Ovary (tissue), 10 donors: ENCODE data around the gene TRAFD1. TPM values are rescaled to one million over a fixed set of nuclear protein-coding genes. Genes with fewer than 3 reads are reported as not detected.

Experiments
- DNase-seq, 5 donors: peaks; one replicate each; pipeline ENCODE4 v3.0.0-alpha.2; 2019 to 2020
- H3K27ac ChIP-seq, 2 donors: fragments of 200-600 bp; one replicate each; pipeline versions ENCODE4 v1.5.1 to v1.8.0; 2019 to 2022
- H3K27me3 ChIP-seq: fragments of 200-600 bp; one replicate; pipeline ENCODE4 v1.8.0; 2022
- H3K36me3 ChIP-seq: fragments of 200-600 bp; sonication (generic); one replicate; pipeline ENCODE4 v1.5.1; 2019
- H3K4me1 ChIP-seq: one replicate; pipeline ENCODE4 v1.8.1; 2013; ENCODE audit warnings: mild to moderate bottlenecking, moderate library complexity; ENCODE audit not compliant: insufficient read depth
- H3K4me3 ChIP-seq: fragments of 200-600 bp; sonication (generic); one replicate; pipeline ENCODE4 v1.5.1; 2017
- H3K9me3 ChIP-seq, 2 donors: fragments of 200-600 bp in 1 of 2; sonication (generic) in 1 of 2; one replicate each; pipeline versions ENCODE4 v1.5.1 to v1.8.1; 2013 to 2019; ENCODE audit warnings: mild to moderate bottlenecking in 1 of 2, moderate library complexity in 1 of 2
- CTCF ChIP-seq, 3 donors: fragments of 450-650 bp in 2 of 3; fragments of 200-600 bp in 1 of 3; IDR thresholded peaks; one replicate each; pipeline versions ENCODE4 v1.5.1 to v1.8.0; 2016 to 2022; ENCODE audit warnings: antibody characterized with exemption in 3 of 3, mild to moderate bottlenecking in 1 of 3
- EP300 ChIP-seq: sonication (generic); formaldehyde crosslinking; IDR thresholded peaks from one replicate; pipeline ENCODE4 v1.6.1; 2017; ENCODE audit warnings: antibody characterized with exemption
- POLR2A ChIP-seq: fragments of 450-650 bp; IDR thresholded peaks from one replicate; pipeline ENCODE4 v1.6.1; 2017; ENCODE audit warnings: antibody characterized with exemption, mild to moderate bottlenecking, moderate library complexity
- WGBS, 3 donors: extraction: QIAGEN DNeasy Blood & Tissue Kit in 1 of 3; methylation state at CpG; one replicate each; pipeline versions ENCODE4 v1.1.5 to v1.1.7; 2013 to 2017; 5-methylcytosine and 5-hydroxymethylcytosine counted together
- intact Hi-C, 4 donors: fragments of 100-400 bp; cut with DNase I; formaldehyde crosslinking; loops; one replicate each; pipeline versions ENCODE4 v1.11.0 to v1.15.1; 2022 to 2023
- long read RNA-seq, 3 donors: library from polyadenylated mRNA in 2 of 3; unstranded in 2 of 3; transcript quantifications; one replicate each; pipeline ENCODE4 v2.0.0 and lab custom pipeline, GENCODE V29; 2021 to 2026
- polyA plus RNA-seq, 2 donors: library from polyadenylated mRNA; stranded (reverse); fragments of 200-250 nt in 1 of 2; fragments of 350-450 nt in 1 of 2; fragmentation: Illumina TruSeq in 1 of 2; extraction: RNeasy Lipid Tissue Mini Kit (QIAGEN cat#74804) in 1 of 2; gene quantifications; one replicate each; pipeline ENCODE4 v1.2.3, GENCODE V29; 2013 to 2014
- total RNA-seq, 7 donors: library from RNA; depleted of rRNA in 2 of 7; stranded (reverse); fragments of >200 nt in 2 of 7; fragmentation: NEBNext Ultra II Directional in 3 of 7; extraction: Animal tissue kit (Norgen Biotek cat#: 25700) in 3 of 7; gene quantifications; one replicate each; pipeline versions ENCODE4 v1.1.0 to v1.2.4, GENCODE V29; 2016 to 2023
- donor health status: DM: no; HTN: no; CAD: no; lungs with moderate emphysema.
- donor health status: DM: no; HTN: no; CAD: no.
- donor health status: Bipolar disorder and iron deficiency.
- donor health status: DM: yes; HTN: yes; CAD: no.
- donor health status: DM: no; HTN: no; CAD: no.
- donor health status: DM: yes; HTN: yes; CAD: no.

The TRAFD1 gene
- total RNA-seq (10 to 100 TPM; 13.9 to 27.4 (median 25.5) TPM), polyA plus RNA-seq (10 to 100 TPM; 21.2 to 49.6 TPM)
- long read RNA-seq, donor 1, transcript TRAFD1-202 (12 exons, 2,697 nt) = major isoform, 101 of 129 reads
- long read RNA-seq, donor 1, partial matches to known transcripts = 13 of 129 reads
- long read RNA-seq, donor 1, other reads (novel, unspliced or antisense) = 14 of 129 reads
- long read RNA-seq, donor 2, transcript TRAFD1-202 (12 exons, 2,697 nt) = major isoform, 15 of 44 reads
- long read RNA-seq, donor 2, transcript TRAFD1-207 (5 exons, 1,003 nt) = minor isoform, 8 of 44 reads
- long read RNA-seq, donor 2, partial matches to known transcripts = 19 of 44 reads
- long read RNA-seq, donor 2, other reads (novel, unspliced or antisense) = 0 of 44 reads
- long read RNA-seq, donor 3, transcript TRAFD1-202 (12 exons, 2,697 nt) = major isoform, 34 of 48 reads
- long read RNA-seq, donor 3, partial matches to known transcripts = 6 of 48 reads
- long read RNA-seq, donor 3, other reads (novel, unspliced or antisense) = 6 of 48 reads

GRCh38 chr12:112125250-112125999 lies at the start of gene TRAFD1:
Gene TRAFD1, plus strand, starts transcription at chr12:112125560. Its CDS starts 4,963 bp downstream, at chr12:112130523.
- Histone ChIP-seq H3K27me3 (no peaks in the 10 kb centered on the region), H3K4me3 (peak within 1 kb of the TSS; percentile 79), H3K9me3 (no peaks in the 10 kb centered on the region), H3K27ac (peak within 1 kb of the TSS; percentile 74 to 82), H3K36me3 (no peaks in the 10 kb centered on the region), H3K4me1 (peaks cover 16% of the 10 kb centered on the region)
- intact Hi-C loops = loop anchor here in 1 of 4 donors (10.0 kb wide), 1 partner anchor 111 kb away; the partner anchor contains the start of genes ERP29 and TMEM116
- WGBS, 3 donors = 0 to 1% (median 0%) methylated on average over 57 to 63 of the region's 63 CpGs
- DNase-seq = peak; percentile 98 to 99 (median 98)
- no peak for TF ChIP-seq CTCF (IDR thresholded peaks at IDR 0.05)
- TF ChIP-seq POLR2A = peak; percentile 94

GRCh38 chr12:112087055-112087850 lies 38.1 kb upstream of the TRAFD1 start:
- Histone ChIP-seq H3K9me3 (no peaks in the 10 kb centered on the region), H3K27ac (no peak overlapping the region), H3K4me3 (no peak overlapping the region), H3K27me3 (no peaks in the 10 kb centered on the region), H3K4me1 (no peaks in the 10 kb centered on the region), H3K36me3 (no peaks in the 10 kb centered on the region)
- 92 to 97% (median 96%) methylated on average over 2 of the region's 2 CpGs for WGBS, 3 donors
- no peak for TF ChIP-seq POLR2A
- TF ChIP-seq CTCF (IDR thresholded peaks at IDR 0.05) = no peak
- TF ChIP-seq EP300 = no peak
- intact Hi-C loops = no loop called here
- DNase-seq = no peak

- intact Hi-C loops = no loop called here
- Histone ChIP-seq H3K4me1 (no peaks in the 10 kb centered on the region), H3K9me3 (no peaks in the 10 kb centered on the region), H3K27ac (no peak overlapping the region), H3K36me3 (no peaks in the 10 kb centered on the region), H3K27me3 (no peaks in the 10 kb centered on the region), H3K4me3 (no peak overlapping the region)
- DNase-seq = no peak
- TF ChIP-seq EP300 (no peak), POLR2A (no peak), CTCF (IDR thresholded peaks at IDR 0.05) (no peak)
- WGBS, 3 donors = 97 to 100% (median 100%) methylated on average over 1 of the region's 1 CpG
Measured at GRCh38 chr12:112087851-112088250, 37.5 kb upstream of the TRAFD1 start.

- no peaks in the 10 kb centered on the region for H3K27me3 ChIP-seq
- DNase-seq = no peak
- H3K27ac ChIP-seq = no peak overlapping the region
- 91 to 93% (median 91%) methylated on average over 3 of the region's 3 CpGs for WGBS, 3 donors
- TF ChIP-seq EP300 = no peak
- TF ChIP-seq POLR2A = no peak
- no peak for TF ChIP-seq CTCF (IDR thresholded peaks at IDR 0.05)
- H3K9me3 ChIP-seq = no peaks in the 10 kb centered on the region
- no peaks in the 10 kb centered on the region for H3K4me1 ChIP-seq
- H3K4me3 ChIP-seq = no peak overlapping the region
- H3K36me3 ChIP-seq = no peaks in the 10 kb centered on the region
- intact Hi-C loops = no loop called here
Measured at GRCh38 chr12:112091563-112091962, 33.8 kb upstream of the TRAFD1 start.
